Lung (tissue), 12 donors: ENCODE results near the gene C2orf15. TPM values are rescaled to one million over a fixed set of nuclear protein-coding genes. Genes with fewer than 3 reads are reported as not detected.
"Not testable (repeated sequence)": the region's sequence is repeated elsewhere in the genome, so short reads cannot be mapped to it uniquely, and the experiment has no call there.

ENCODE experiments used
- ATAC-seq: fragments of 200-7000 bp; cut with Tn5 transposase; one replicate; pipeline ENCODE4 v1.9.1; 2020; ENCODE audit warnings: moderate number of reproducible peaks; ENCODE audit not compliant: insufficient read depth, low FRiP score
- DNase-seq, 3 donors: peaks; one replicate each; pipeline ENCODE4 v3.0.0-alpha.2; 2013 to 2017
- H3K27ac ChIP-seq, 2 donors: one replicate each; pipeline ENCODE4 v1.5.1; 2013; ENCODE audit warnings: mild to moderate bottlenecking in 2 of 2, moderate library complexity in 2 of 2, control low read depth in 1 of 2, inconsistent platforms in 1 of 2, low read depth in 1 of 2, low read length in 1 of 2
- H3K27me3 ChIP-seq, 3 donors: one replicate each; pipeline ENCODE4 v1.5.1; 2013; ENCODE audit warnings: low read length in 2 of 3; ENCODE audit not compliant: control insufficient read depth in 3 of 3, insufficient read depth in 3 of 3
- H3K36me3 ChIP-seq, 4 donors: one replicate each; pipeline ENCODE4 v1.5.1; 2013; ENCODE audit warnings: low read length in 4 of 4, mild to moderate bottlenecking in 1 of 4, moderate library complexity in 1 of 4; ENCODE audit not compliant: control insufficient read depth in 4 of 4, insufficient read depth in 4 of 4
- H3K4me1 ChIP-seq, 5 donors: one replicate each; pipeline ENCODE4 v1.5.1; 2013; ENCODE audit warnings: low read length in 5 of 5, mild to moderate bottlenecking in 2 of 5, moderate library complexity in 1 of 5; ENCODE audit not compliant: control insufficient read depth in 5 of 5, insufficient read depth in 5 of 5
- H3K4me3 ChIP-seq: one replicate; pipeline ENCODE4 v1.5.1; 2013; ENCODE audit warnings: mild to moderate bottlenecking, control low read depth, moderate library complexity
- H3K9ac ChIP-seq, 2 donors: one replicate each; pipeline ENCODE4 v1.5.1; 2013; ENCODE audit warnings: low read length in 2 of 2, control low read depth in 1 of 2; ENCODE audit not compliant: insufficient read depth in 1 of 2
- H3K9me3 ChIP-seq, 4 donors: one replicate each; pipeline ENCODE4 v1.5.1; 2013; ENCODE audit warnings: low read length in 3 of 4, mild to moderate bottlenecking in 1 of 4, moderate library complexity in 1 of 4; ENCODE audit not compliant: control insufficient read depth in 4 of 4, insufficient read depth in 3 of 4
- WGBS, 2 donors: extraction: QIAGEN DNeasy Blood & Tissue Kit; methylation state at CpG; one replicate each; pipeline ENCODE4 v1.1.7; 2013; 5-methylcytosine and 5-hydroxymethylcytosine counted together
- polyA plus RNA-seq, 2 donors: library from polyadenylated mRNA; stranded (reverse); fragments of 200-250 nt; gene quantifications; one replicate each; pipeline ENCODE4 v1.2.1, GENCODE V29; 2013
- total RNA-seq, 2 donors: library from RNA; depleted of rRNA in 1 of 2; stranded (reverse); fragments of >200 nt in 1 of 2; gene quantifications; one replicate each; pipeline ENCODE4 v1.2.1, GENCODE V29; 2014 to 2021
- TF ChIP-seq, protein P1 (sequence below): IDR thresholded peaks from 2 replicates; pipeline ENCODE4 v1.5.1; 2012; ENCODE audit warnings: mild to moderate bottlenecking; ENCODE audit errors: control extremely low read depth, extremely low read depth
- donor health status: control.
- donor health status: control.
- donor health status: Bipolar disorder and iron deficiency.
- donor health status: healthy.
- donor health status: DM: yes; HTN: yes; CAD: no.

Gene C2orf15
- total and polyA plus RNA-seq, 4 donors, result 2.2 to 4.8 (median 3.2) TPM

DNA sequence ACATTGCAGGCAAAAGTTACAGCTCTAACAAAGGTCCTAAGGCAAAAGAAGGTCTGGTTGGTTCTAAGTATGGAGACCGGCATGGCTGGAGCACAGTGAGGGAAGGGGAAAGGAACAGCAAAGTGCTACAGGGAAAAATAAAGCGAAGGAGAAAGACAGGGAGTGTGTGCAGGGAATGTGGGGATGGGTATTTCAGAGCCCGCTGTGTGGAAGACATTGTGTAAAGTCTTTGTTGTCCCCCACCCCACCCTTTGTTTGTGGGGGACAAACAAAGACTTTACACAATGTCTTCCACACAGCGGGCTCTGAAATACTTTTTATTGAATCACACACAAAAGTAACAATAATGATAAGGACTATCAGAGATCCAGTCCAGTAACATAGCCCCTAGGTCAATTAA, 28.9 kb upstream of the C2orf15 start:
- Histone ChIP-seq H3K27ac (no peak overlapping the region), H3K27me3 (no peaks in the 10 kb centered on the region), H3K4me1 (no peaks in the 10 kb centered on the region), H3K9me3 (no peaks in the 10 kb centered on the region), H3K36me3 (no peaks in the 10 kb centered on the region), H3K4me3 (no peak overlapping the region), H3K9ac (no peak overlapping the region)
- WGBS, 2 donors, result 77 to 88% methylated on average over 4 of the region's 4 CpGs
- DNase-seq (no peak), ATAC-seq (no peak)
- TF ChIP-seq, protein P1, sequence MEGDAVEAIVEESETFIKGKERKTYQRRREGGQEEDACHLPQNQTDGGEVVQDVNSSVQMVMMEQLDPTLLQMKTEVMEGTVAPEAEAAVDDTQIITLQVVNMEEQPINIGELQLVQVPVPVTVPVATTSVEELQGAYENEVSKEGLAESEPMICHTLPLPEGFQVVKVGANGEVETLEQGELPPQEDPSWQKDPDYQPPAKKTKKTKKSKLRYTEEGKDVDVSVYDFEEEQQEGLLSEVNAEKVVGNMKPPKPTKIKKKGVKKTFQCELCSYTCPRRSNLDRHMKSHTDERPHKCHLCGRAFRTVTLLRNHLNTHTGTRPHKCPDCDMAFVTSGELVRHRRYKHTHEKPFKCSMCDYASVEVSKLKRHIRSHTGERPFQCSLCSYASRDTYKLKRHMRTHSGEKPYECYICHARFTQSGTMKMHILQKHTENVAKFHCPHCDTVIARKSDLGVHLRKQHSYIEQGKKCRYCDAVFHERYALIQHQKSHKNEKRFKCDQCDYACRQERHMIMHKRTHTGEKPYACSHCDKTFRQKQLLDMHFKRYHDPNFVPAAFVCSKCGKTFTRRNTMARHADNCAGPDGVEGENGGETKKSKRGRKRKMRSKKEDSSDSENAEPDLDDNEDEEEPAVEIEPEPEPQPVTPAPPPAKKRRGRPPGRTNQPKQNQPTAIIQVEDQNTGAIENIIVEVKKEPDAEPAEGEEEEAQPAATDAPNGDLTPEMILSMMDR, result no peak

GRCh38 chr2:99127981-99128380, 13.5 kb upstream of the C2orf15 start:
- peaks cover 0 to 5% (median 3%) of the 10 kb centered on the region in 4 donors for H3K9me3 ChIP-seq
- ATAC-seq (no peak), DNase-seq (no peak)
- peaks cover 0 to 7% (median 0%) of the 10 kb centered on the region in 4 donors for H3K36me3 ChIP-seq
- no peak overlapping the region for H3K27ac ChIP-seq
- H3K4me1 ChIP-seq, result no peaks in the 10 kb centered on the region
- TF ChIP-seq, protein P1, result no peak
- WGBS, 2 donors, result 66 to 83% methylated on average over 2 of the region's 2 CpGs
- no peaks in the 10 kb centered on the region for H3K27me3 ChIP-seq
- H3K4me3 ChIP-seq, result no peak overlapping the region
- no peak overlapping the region for H3K9ac ChIP-seq

- H3K9me3 ChIP-seq, H3K4me1 ChIP-seq, H3K36me3 ChIP-seq, H3K27ac ChIP-seq, H3K4me3 ChIP-seq, H3K9ac ChIP-seq, H3K27me3 ChIP-seq, ATAC-seq, DNase-seq: not testable (repeated sequence)
- 84 to 85% methylated on average over 2 of the region's 2 CpGs for WGBS, 2 donors
Observed at GRCh38 chr2:99135044-99135556, 6.4 kb upstream of the C2orf15 start.

DNA sequence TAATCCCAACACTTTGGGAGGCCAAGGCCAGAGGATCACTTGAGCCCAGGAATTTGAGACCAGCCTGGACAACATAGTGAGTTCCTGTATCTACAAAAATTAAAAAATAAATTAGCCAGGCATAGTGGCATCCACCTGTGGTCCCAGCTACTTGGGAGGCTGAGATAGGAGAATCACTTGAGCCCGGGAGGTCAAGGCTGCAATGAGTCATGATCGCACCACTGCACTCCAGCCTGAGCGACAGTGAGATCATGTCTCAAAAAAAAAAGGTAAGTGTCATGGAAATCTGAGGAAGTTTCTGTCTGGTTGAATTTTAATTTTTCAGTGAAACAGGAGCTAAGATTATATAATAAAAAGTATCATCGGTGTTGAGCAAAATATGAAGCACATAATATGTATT, 2.5 kb upstream of the C2orf15 start:
- TF ChIP-seq, protein P1, result no peak
- no peaks in the 10 kb centered on the region for H3K36me3 ChIP-seq
- no peak overlapping the region for H3K9ac ChIP-seq
- no peak for DNase-seq
- WGBS, 2 donors, result 96 to 99% methylated on average over 4 of the region's 4 CpGs
- no peak overlapping the region for H3K4me3 ChIP-seq
- peaks cover 0 to 6% (median 0%) of the 10 kb centered on the region in 5 donors for H3K4me1 ChIP-seq
- H3K27ac ChIP-seq, result no peak overlapping the region
- H3K27me3 ChIP-seq, result peaks cover 0 to 2% (median 0%) of the 10 kb centered on the region in 3 donors
- ATAC-seq, result no peak
- no peaks in the 10 kb centered on the region for H3K9me3 ChIP-seq
